ENCODE results near the gene SRCIN1.

- TF ChIP-seq POLR2AphosphoS5 (IDR thresholded peaks at IDR 0.05), result no peak
- TF ChIP-seq POLR2A (IDR thresholded peaks at IDR 0.05; ENCODE audit: low read depth), result no peak
- no peak for TF ChIP-seq CTCF (IDR thresholded peaks at IDR 0.05)
Observed at GRCh38 chr17:38605411-38605840, 326 bp downstream of the SRCIN1 start.

Measured in esophagus muscularis mucosa (tissue), 3 donors.